HG03520 (cell line): Measurements from ENCODE around the gene ERC2.
A peak's percentile ranks its signal among the peaks of the same experiment; 100 is the strongest.
"Not testable (repeated sequence)": the region's sequence is repeated elsewhere in the genome, so short reads cannot be mapped to it uniquely, and the experiment has no call there.

Source experiments
- ATAC-seq: cut with Tn5 transposase; IDR thresholded peaks from one replicate; pipeline ENCODE4 v1.9.1; 2021; ENCODE audit warnings: mild to moderate bottlenecking, moderate library complexity; ENCODE audit not compliant: unreplicated experiment

The ERC2 gene

GRCh38 chr3:56468184-56469106 lies at the start of gene ERC2:
ERC2 (minus strand) TSS chr3:56468467.
- no peak for ATAC-seq

DNA sequence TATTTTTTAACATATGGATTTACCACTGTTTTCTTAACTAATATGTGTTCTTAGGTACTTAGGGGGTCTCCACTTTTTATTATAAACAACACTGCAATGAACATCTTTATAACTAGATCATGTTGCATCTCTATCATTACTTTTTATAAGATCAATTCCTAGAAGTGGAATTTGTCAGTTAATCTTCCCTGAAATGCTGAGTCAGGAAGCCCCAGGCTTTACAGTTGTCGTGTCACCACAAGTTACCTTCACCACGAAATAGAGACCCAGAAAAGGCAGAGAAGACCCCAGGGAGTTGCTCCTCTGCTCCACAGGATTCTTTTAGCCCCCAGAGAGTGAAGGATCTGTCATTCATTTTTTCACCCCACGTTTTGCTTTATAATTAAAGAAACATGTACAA lies 34.5 kb upstream of the ERC2 start:
- no peak for ATAC-seq

GRCh38 chr3:56496376-56496775 lies 28.1 kb upstream of the ERC2 start:
- not testable (repeated sequence) for ATAC-seq

DNA sequence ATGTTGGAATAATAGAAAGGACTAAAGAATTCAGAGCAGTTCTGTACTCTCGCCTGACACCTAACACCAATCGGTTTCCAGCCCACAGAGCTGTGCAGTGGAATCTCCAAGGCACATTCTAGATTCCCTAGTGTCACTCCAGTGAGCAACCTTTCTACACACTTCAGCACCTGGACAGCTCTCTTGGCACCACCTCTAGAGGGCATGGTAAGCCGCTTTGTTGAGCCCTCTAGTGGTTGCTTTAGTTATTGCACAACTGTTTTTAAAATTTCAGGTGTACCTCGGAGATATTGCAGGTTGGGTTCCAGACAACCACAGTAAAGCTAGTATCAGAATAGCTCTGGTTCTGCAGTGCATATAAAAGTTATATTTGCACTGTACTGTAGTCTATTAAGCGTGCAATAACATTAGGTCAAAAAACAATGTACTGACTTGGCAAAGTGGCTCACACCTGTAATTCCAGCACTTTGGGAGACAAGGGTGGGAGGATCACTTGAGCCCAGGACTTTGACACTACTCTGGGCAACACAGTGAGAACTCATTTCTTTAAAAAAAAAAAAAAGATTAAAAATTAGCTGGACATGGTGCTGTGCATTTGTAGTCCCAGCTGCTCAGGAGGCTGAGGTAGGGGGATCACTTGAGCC lies 26.5 kb upstream of the ERC2 start:
- peak; percentile 96 for ATAC-seq

- no peak for ATAC-seq
Observed at GRCh38 chr3:56491566-56491965, 23.3 kb upstream of the ERC2 start.

GRCh38 chr3:56488812-56489600 lies 20.7 kb upstream of the ERC2 start:
- no peak for ATAC-seq

GRCh38 chr3:56484525-56485032 lies 16.3 kb upstream of the ERC2 start:
- ATAC-seq = no peak

DNA sequence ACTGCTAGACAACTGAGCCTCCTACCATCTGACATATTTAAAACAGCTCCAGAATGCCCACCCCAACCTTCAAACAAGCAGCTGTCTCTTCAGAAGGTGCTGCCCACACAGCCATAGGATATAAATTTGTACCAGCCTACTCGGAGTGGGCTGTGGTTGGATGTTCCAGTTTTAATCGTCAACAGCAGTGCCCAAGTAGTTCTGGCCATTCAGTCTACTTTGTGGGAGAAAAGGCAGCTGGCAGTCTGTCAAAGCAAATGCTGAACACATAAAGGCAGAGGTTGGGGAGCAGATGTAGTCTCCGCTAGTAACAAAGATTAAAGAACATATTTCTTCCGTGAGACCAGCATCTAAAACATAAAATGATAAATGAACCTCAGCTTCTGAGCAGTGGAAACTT lies 15.9 kb upstream of the ERC2 start:
- no peak for ATAC-seq

- no peak for ATAC-seq
Observed at GRCh38 chr3:56477646-56478045, 9.4 kb upstream of the ERC2 start.

DNA sequence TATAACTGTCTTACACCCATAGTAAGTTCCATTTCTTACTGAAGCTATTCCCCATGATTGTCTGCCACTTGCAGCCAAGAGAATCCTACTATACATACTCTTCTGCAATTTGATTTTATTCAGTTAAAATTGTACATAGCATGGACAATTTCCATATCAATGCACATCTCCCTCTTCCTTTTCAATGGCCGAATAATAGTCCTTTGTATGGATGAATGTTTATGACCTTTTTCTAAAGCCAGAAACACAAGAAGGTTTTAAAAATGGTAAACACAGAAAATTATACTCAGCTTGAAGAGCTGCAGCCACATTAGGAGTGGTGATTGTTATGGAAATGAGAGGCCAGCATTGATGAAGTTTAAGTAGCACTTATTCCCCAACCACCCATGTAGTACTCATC lies 8.5 kb upstream of the ERC2 start:
- no peak for ATAC-seq

- no peak for ATAC-seq
Observed at GRCh38 chr3:56471771-56472170, 3.5 kb upstream of the ERC2 start.

DNA sequence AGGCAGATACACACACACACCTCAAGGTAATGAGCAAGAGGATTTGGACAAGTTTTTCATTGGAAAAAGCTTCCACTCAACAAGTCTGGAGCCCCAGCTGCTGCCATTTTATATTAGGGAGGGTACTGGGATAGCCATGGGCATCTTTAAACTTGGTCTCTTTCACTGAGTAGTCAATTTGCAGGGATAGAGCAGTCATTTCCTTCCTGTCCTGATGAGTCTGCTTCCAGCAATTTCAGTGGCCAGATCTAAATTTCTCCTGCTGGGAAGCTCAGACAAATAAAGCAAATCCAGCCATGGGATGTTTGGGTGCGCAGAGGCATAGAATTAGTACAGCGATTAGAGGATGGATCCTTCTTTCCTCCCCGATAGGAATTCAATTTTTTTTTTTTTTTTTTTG lies 874 bp upstream of the ERC2 start:
- no peak for ATAC-seq

- no peak for ATAC-seq
Observed at GRCh38 chr3:56467801-56468183, 475 bp downstream of the ERC2 start.

DNA sequence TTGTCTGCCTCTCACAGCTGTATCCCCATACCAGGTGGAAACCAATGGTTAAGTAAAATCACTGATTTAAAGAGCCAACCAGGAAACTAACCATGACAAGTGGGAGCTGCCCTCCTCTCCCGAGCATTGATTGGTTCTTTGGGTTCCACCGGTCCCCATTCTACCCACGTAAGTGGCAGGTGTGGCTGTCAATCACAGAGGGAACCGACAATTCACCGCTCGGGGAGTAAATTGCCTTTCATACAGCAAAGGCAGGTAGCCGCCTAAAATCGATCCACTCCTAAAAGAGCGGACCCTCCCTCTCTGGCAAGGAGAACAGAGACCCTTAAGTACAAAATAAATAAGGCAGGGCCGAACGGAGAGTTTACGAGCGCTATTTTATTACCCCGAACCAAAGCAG lies 1.2 kb downstream of the ERC2 start:
- peak; percentile 53 for ATAC-seq

GRCh38 chr3:56459719-56460118 lies 8.5 kb downstream of the ERC2 start:
- ATAC-seq = no peak

DNA sequence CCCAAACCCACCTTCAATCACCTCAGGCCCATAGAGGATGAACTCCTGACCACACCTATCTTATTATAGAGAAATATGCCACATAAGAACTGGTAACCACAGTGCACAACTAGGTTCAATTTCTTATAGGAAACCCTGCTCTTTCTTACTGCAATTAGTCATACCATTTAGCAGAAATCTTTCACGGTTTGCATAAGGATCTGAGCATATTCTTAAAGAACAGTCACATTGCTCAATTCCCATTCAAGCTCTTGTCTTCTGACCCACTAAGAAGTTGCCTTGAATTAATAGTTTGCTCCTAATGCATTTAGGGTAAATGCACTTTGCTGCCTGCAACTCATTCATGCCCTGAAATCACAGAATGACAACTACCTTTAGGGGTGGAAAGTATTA lies 9.2 kb downstream of the ERC2 start:
- no peak for ATAC-seq

DNA sequence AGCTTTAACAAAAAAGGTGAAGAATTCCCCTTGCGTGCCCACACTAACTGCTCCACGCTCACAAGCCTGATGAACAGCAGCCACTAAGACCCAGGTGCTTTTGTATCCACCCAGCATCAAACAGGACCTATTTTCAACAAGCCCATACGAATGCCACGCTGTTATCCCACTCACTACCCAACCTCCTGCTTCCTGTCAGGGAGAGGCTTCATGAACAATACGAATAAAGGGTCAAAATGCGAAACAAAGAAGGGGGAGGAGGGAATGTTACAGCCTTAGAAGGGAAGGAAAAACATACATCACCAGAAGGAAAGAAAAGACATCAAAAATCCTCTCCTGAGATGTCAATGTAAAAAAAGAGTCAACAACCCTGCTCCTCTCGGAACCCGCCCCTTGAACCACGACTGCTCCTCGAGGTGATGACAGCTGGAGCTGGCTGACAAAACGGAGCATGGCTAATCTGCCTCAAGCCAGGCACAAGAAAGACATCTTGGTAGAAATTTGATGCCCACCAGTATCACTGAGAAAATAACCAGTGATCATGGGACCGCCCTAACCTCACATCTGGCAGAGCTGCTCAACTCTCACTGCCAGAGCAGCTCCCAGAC lies 9.7 kb downstream of the ERC2 start:
- no peak for ATAC-seq

DNA sequence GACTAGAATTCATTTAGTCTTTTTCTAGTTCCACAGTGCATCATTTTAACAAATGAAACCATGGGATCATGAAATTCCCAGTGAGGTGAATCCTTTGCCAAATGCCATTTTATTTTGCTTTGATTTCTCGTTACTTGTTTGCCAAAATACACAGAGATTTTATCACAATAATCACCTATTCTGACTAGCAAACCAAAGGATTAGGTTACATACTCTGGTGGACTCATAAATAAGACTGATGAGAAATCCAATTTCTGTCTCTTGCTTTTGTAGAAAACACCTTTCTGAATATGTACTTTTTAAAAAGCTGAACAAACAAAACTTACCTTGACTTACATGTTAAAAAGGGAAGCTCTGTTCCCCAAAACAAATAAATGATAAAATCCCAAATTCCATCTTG lies 12.2 kb downstream of the ERC2 start:
- no peak for ATAC-seq

GRCh38 chr3:56453011-56453410 lies 15.3 kb downstream of the ERC2 start:
- no peak for ATAC-seq

- no peak for ATAC-seq
Observed at GRCh38 chr3:56452085-56452484, 16.2 kb downstream of the ERC2 start.

GRCh38 chr3:56443372-56443771 lies 24.9 kb downstream of the ERC2 start:
- ATAC-seq = no peak
